ENCODE results near the gene GNAT1. TPM values are rescaled to one million over a fixed set of nuclear protein-coding genes. Genes with fewer than 3 reads are reported as not detected.
A peak's percentile ranks its signal among the peaks of the same experiment; 100 is the strongest.

Gene GNAT1
- total and polyA plus RNA-seq, 2 of the 13 experiments (the other 11 are each of a cell fraction or from before 2014, with no cell fraction given): 0.15 TPM; not detected in 1

DNA sequence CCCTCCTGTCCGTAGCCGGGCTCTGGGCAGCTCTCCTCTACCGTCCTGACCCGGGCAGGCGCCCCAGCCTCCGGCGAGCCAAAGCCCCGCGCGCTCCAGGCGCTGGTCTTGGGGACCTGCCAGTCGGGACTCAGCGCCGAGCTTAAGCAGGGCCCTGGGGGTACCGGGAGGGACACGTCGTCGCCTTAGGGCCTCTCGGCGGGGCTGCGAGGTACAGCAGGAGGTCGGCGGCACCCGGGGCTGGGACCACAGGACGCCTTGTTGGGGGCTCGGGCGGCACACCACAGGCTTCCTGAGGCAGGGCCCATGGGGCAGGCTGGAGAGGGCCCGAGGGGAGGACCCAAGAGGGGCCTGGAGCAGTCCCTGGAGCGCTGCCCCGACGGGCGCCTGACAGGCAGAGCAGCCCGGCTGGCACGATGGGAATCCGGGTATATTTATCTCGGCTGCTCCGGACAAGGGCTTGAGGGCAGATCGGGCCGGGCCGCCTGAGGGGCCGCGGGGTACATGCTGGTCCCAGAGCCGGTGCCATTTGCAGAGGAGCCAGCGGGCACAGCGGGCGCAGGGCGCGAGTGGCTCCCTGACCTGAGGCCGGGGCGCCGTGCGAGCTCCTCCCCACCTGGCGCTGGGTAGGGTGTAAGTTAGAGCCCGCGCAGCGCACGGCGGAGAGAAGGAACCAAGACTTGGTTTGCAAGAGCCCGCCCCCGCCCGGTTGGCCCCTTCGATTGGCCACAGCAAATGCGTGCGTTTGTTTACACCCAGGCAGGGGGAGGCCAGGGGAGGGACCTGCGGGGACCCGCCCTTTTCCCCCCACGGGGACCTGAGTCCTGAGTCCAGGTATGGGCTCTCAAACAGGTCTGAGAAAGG lies 14.2 kb downstream of the GNAT1 start (continued):
- TF ChIP-seq, protein P1, sequence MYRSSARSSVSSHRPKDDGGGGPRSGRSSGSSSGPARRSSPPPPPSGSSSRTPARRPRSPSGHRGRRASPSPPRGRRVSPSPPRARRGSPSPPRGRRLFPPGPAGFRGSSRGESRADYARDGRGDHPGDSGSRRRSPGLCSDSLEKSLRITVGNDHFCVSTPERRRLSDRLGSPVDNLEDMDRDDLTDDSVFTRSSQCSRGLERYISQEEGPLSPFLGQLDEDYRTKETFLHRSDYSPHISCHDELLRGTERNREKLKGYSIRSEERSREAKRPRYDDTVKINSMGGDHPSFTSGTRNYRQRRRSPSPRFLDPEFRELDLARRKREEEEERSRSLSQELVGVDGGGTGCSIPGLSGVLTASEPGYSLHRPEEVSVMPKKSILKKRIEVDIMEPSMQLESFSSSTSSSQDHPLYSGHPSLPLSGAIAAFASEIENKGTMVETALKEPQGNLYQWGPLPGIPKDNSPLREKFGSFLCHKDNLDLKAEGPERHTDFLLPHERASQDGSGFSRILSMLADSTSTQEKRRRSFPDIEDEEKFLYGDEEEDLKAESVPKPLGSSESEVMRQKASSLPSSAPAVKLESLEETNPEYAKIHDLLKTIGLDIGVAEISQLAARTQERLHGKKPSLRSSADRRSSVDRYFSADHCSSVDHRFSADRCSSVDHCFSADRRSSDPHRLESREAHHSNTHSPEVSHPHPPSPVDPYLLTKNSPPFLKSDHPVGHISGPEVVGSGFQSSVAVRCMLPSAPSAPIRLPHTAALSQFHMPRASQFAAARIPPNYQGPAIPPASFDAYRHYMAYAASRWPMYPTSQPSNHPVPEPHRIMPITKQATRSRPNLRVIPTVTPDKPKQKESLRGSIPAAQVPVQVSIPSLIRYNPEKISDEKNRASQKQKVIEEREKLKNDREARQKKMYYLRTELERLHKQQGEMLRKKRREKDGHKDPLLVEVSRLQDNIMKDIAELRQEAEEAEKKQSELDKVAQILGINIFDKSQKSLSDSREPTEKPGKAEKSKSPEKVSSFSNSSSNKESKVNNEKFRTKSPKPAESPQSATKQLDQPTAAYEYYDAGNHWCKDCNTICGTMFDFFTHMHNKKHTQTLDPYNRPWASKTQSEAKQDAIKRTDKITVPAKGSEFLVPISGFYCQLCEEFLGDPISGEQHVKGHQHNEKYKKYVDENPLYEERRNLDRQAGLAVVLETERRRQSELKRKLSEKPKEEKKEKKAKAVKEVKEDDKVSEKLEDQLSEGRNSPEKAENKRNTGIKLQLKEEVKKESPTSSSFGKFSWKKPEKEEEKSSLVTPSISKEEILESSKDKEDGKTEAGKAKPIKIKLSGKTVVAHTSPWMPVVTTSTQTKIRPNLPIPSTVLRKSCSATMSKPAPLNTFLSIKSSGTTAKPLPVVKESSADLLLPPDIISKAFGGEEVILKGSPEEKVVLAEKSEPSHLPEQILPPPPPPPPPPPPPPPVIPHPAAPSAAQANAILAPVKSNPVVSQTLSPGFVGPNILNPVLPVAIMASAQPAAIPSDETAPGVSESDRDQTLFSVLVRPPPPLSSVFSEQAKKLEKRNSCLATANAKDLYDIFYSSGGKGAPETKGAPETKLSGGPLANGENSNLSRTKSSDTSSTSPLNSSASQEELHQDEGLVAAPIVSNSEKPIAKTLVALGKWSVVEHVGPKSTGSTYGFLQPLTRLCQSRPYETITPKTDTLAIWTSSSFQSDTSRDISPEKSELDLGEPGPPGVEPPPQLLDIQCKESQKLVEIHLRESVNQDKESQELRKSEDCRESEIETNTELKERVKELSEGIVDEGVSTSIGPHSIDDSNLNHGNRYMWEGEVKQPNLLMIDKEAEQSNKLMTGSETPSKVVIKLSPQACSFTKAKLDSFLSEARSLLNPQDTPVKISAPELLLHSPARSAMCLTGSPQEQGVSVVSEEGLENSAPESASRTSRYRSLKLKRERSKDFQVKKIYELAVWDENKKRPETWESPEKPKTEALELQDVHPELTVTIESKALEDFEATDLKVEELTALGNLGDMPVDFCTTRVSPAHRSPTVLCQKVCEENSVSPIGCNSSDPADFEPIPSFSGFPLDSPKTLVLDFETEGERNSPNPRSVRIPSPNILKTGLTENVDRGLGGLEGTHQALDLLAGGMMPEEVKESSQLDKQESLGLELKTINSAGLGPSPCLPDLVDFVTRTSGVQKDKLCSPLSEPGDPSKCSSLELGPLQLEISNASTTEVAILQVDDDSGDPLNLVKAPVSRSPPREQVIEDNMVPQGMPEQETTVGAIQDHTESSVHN (CRISPR knock-in tag; IDR thresholded peaks at IDR 0.05): no peak
- TF ChIP-seq PRMT3 (CRISPR knock-in tag; IDR thresholded peaks at IDR 0.05; ENCODE audit: borderline replicate concordance, low read depth): no peak
- TF ChIP-seq SKI (IDR thresholded peaks at IDR 0.05; ENCODE audit: partially characterized antibody): no peak
- no peak for TF ChIP-seq TARDBP (CRISPR knock-in tag; IDR thresholded peaks at IDR 0.05)
- no peak for TF ChIP-seq HOXA5 (CRISPR knock-in tag; IDR thresholded peaks at IDR 0.05)
- TF ChIP-seq, protein P2, sequence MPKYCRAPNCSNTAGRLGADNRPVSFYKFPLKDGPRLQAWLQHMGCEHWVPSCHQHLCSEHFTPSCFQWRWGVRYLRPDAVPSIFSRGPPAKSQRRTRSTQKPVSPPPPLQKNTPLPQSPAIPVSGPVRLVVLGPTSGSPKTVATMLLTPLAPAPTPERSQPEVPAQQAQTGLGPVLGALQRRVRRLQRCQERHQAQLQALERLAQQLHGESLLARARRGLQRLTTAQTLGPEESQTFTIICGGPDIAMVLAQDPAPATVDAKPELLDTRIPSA (CRISPR knock-in tag; IDR thresholded peaks at IDR 0.05; ENCODE audit: borderline replicate concordance): 0 out of 2 replicates have a peak, but pooled peaks have one; percentile 69
- TF ChIP-seq PAF1 (CRISPR knock-in tag; IDR thresholded peaks at IDR 0.05): no peak
- no peak for TF ChIP-seq ZNF484 (CRISPR knock-in tag; IDR thresholded peaks at IDR 0.05; ENCODE audit: borderline replicate concordance, low read depth)
- TF ChIP-seq, protein P3, sequence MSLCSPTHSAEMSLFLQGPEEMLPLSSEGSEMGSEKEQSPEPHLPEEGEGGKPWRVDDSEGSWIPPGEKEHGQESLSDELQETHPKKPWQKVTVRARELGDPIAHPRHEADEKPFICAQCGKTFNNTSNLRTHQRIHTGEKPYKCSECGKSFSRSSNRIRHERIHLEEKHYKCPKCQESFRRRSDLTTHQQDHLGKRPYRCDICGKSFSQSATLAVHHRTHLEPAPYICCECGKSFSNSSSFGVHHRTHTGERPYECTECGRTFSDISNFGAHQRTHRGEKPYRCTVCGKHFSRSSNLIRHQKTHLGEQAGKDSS (CRISPR knock-in tag; IDR thresholded peaks at IDR 0.05; ENCODE audit: borderline replicate concordance, low read depth): no peak; the same call in 1 of the 2 replicates
- no peak for TF ChIP-seq ZNF550 (CRISPR knock-in tag; IDR thresholded peaks at IDR 0.05; ENCODE audit: borderline replicate concordance)
- TF ChIP-seq SMAD3 (CRISPR knock-in tag; IDR thresholded peaks at IDR 0.05): no peak
- no peak for TF ChIP-seq HCFC1 (IDR thresholded peaks at IDR 0.05; ENCODE audit: low read depth, low read length)
- TF ChIP-seq, protein P4, sequence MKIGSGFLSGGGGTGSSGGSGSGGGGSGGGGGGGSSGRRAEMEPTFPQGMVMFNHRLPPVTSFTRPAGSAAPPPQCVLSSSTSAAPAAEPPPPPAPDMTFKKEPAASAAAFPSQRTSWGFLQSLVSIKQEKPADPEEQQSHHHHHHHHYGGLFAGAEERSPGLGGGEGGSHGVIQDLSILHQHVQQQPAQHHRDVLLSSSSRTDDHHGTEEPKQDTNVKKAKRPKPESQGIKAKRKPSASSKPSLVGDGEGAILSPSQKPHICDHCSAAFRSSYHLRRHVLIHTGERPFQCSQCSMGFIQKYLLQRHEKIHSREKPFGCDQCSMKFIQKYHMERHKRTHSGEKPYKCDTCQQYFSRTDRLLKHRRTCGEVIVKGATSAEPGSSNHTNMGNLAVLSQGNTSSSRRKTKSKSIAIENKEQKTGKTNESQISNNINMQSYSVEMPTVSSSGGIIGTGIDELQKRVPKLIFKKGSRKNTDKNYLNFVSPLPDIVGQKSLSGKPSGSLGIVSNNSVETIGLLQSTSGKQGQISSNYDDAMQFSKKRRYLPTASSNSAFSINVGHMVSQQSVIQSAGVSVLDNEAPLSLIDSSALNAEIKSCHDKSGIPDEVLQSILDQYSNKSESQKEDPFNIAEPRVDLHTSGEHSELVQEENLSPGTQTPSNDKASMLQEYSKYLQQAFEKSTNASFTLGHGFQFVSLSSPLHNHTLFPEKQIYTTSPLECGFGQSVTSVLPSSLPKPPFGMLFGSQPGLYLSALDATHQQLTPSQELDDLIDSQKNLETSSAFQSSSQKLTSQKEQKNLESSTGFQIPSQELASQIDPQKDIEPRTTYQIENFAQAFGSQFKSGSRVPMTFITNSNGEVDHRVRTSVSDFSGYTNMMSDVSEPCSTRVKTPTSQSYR (CRISPR knock-in tag; IDR thresholded peaks at IDR 0.05; ENCODE audit: borderline replicate concordance): no peak

Data from HepG2 (cell line).